ENCODE data around the gene B3GNT8.

DNA sequence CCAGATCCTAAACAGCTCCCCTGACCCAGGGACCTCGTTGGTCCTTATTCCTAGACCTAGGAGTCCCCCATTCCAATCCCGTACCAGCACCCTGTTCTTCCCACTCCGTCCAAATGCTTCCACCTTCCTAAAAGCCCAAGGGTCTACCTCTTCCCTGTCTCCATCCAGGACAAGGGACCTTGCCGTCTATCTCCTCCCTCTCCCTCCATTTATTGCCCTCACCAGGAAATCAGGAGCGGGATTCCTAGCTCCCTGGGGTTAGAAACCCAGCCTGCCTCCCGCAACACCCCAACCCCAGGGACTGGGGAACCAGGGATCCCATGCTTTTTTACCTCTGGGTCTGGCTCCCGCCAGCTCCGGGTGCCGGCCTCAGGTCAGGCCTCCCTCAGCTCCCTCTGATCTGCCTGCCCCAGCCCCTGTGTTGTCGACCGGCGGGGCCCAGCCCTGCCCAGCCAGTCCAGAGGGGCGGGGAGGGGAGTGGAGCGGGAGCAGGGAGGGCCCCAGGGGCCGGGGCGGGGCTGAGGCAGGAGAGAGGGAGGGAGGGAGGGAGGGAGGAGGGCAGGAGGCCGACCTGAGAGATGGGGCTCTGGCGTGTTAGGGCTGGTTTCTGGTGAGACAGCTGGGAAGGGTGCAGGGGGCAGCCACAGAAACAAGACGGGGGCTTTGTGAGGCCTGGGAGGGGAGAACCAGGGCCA lies at the start of gene B3GNT8:
- TF ChIP-seq, protein P1, sequence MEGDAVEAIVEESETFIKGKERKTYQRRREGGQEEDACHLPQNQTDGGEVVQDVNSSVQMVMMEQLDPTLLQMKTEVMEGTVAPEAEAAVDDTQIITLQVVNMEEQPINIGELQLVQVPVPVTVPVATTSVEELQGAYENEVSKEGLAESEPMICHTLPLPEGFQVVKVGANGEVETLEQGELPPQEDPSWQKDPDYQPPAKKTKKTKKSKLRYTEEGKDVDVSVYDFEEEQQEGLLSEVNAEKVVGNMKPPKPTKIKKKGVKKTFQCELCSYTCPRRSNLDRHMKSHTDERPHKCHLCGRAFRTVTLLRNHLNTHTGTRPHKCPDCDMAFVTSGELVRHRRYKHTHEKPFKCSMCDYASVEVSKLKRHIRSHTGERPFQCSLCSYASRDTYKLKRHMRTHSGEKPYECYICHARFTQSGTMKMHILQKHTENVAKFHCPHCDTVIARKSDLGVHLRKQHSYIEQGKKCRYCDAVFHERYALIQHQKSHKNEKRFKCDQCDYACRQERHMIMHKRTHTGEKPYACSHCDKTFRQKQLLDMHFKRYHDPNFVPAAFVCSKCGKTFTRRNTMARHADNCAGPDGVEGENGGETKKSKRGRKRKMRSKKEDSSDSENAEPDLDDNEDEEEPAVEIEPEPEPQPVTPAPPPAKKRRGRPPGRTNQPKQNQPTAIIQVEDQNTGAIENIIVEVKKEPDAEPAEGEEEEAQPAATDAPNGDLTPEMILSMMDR (IDR thresholded peaks at IDR 0.05): no peak
- TF ChIP-seq POLR2A (IDR thresholded peaks at IDR 0.05): peak; percentile 30 to 84
